HG03064 (cell line): Measurements from ENCODE around the gene FANCC.

Source experiments
- ATAC-seq: cut with Tn5 transposase; IDR thresholded peaks from one replicate; pipeline ENCODE4 v1.9.1; 2021; ENCODE audit warnings: low read depth; ENCODE audit not compliant: unreplicated experiment

Gene FANCC

GRCh38 chr9:95157481-95158151 is 159.9 kb downstream of the FANCC start:
- ATAC-seq = peak; percentile 78

- ATAC-seq = no peak
Measured at GRCh38 chr9:95156074-95156473, 161.4 kb downstream of the FANCC start.

- ATAC-seq = no peak
Measured at GRCh38 chr9:95155220-95155619, 162.3 kb downstream of the FANCC start.

GRCh38 chr9:95150903-95151302 is 166.6 kb downstream of the FANCC start:
- ATAC-seq = no peak

GRCh38 chr9:95148208-95148520 is 169.3 kb downstream of the FANCC start:
- ATAC-seq = no peak

GRCh38 chr9:95147452-95148207 is 169.9 kb downstream of the FANCC start:
- no peak for ATAC-seq

GRCh38 chr9:95143591-95144561 is 173.6 kb downstream of the FANCC start:
- no peak for ATAC-seq

- no peak for ATAC-seq
Measured at GRCh38 chr9:95142728-95143127, 174.8 kb downstream of the FANCC start.

GRCh38 chr9:95142315-95142714 is 175.2 kb downstream of the FANCC start:
- no peak for ATAC-seq

- ATAC-seq = no peak
Measured at GRCh38 chr9:95140821-95141220, 176.7 kb downstream of the FANCC start.

- no peak for ATAC-seq
Measured at GRCh38 chr9:95139126-95139525, 178.4 kb downstream of the FANCC start.

GRCh38 chr9:95138474-95138873 is 179.0 kb downstream of the FANCC start:
- no peak for ATAC-seq

- no peak for ATAC-seq
Measured at GRCh38 chr9:95137587-95138145, 179.8 kb downstream of the FANCC start.

GRCh38 chr9:95135756-95136155 is 181.8 kb downstream of the FANCC start:
- ATAC-seq = no peak

GRCh38 chr9:95134457-95134881 is 183.0 kb downstream of the FANCC start:
- no peak for ATAC-seq

GRCh38 chr9:95133325-95133705 is 184.2 kb downstream of the FANCC start:
- no peak for ATAC-seq

- ATAC-seq = no peak
Measured at GRCh38 chr9:95132366-95133324, 184.9 kb downstream of the FANCC start.

- no peak for ATAC-seq
Measured at GRCh38 chr9:95131023-95131943, 186.2 kb downstream of the FANCC start.

- ATAC-seq = no peak
Measured at GRCh38 chr9:95130484-95130883, 187.0 kb downstream of the FANCC start.
